GM21529 (cell line): Measurements from ENCODE around the gene CAPN13.

Experiments
- ATAC-seq: cut with Tn5 transposase; IDR thresholded peaks from one replicate; pipeline ENCODE4 v1.9.1; 2021; ENCODE audit not compliant: unreplicated experiment

CAPN13 gene

DNA sequence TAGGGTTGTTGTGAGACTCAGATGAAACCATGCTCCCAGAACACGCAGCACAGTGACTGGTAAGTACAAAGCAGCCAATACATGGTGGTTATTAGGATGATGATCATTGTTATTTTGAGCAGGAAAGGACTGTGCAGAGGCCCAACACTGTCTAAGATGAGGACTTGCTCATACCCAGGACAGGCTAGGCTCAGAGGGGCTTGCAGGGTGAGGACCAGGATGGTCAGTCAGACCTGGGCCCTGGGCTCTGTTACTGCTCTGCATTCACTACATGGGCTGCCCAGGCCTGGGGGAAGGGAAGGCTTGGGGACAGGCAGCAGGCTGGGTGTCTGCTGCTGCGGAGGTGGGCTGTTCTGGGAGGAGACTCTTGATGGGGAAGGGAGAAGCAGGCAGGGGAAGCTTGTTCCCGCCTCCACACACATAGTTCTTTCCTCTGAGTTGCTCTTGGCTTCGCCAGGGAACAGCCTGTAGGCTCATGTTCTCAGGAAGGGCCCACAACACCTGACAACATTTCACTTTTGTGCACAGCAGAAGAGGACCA is 17.5 kb downstream of the CAPN13 start:
- no peak for ATAC-seq

DNA sequence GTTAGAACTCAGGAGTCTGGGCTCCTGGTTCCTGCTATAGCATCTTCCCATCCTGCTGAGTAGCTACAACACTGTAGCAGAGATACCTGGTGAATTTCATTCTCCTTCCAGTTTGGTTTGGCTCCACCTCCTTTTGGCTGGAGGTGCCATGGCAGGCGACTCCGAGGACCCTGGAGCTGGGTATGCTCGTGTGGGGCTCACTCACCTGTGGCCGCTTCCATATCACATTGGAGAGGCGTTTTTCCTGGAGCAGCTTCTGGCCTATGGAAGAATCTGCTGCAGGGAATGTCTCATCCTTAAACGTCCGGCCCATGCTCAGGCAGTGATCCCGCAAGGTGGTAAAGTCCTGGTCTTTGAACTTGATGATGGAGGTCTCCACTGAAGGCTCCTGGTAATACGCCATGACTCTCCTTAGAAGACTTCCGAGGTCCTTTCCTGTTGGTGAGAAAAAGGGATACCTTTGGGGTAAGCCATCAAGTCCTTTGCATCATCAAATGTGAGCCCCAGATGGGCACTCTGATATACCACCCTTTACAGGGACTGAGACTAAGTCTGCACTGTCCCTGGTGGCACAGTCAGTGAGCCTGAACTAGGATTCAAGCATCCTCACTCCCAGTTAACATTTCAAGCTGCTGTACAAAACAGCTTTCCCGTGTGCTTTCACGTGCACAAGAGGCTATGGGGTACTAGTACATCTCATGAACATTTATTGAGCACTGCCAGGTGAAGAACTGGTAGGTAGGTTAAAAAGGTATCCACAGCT is 20.1 kb downstream of the CAPN13 start:
- ATAC-seq = no peak

DNA sequence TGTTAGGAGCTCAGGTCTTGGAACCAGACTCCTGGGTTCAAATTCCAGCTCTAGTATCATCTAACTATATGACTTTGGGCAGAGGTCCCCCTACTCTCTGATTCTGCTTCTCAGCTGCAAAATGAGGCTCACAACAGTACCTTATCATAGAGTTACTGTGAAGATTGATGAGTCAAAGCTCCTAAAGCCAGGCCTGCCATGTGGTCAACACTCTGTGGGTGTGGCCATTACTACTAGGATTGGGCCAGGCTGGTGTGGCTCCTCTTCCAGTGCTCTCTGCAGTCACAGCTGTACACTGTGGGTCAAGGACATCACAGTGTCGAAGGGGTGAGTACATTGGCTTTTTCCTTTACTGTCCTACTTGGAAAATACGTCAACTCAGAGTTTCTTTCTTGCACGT is 22.6 kb downstream of the CAPN13 start:
- no peak for ATAC-seq

DNA sequence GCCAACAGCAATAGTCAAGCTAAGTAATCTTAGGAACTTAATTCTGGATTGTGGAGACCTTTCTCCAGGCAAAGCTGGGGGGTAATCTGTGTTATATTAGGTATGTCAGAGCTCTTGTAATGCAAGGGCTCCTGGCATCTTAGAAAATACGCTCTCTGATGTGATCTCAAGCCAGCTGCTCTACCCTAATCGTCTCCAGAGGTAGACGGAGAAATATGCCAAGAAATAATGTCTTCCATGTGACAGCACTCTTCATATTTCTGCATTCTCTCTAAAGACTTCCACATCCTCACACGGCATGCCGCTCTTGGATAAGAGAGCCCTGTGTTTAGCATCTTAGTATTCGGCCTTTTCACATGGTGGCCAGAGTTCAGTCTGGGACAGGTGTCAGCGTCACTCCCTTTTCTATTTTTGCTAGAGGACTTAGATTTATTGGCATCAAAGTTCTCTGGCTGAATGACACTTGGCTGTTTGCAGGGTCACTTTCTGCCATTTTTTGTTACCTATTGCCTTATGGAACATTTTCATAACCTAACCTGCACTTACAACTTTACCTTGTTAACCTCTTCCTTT is 25.2 kb downstream of the CAPN13 start:
- ATAC-seq = no peak

DNA sequence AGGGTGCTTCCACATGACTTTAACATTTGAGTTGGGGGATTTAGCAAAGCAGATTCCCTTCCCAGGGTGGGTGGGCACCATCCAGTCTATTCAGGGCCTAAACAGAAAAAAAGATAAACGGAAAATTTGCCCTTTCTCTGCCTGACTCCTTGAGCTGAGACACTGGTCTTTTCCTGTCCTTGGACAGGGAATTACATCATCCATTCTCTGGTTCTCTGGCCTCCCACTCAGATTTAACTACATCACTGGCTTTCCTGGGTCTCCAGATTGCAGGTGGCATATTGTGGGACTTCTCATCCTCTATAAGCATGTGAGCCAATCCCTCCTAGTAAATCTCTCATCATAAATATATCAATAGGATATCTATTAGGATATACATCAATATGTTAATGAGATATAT is 25.8 kb downstream of the CAPN13 start:
- ATAC-seq = no peak

DNA sequence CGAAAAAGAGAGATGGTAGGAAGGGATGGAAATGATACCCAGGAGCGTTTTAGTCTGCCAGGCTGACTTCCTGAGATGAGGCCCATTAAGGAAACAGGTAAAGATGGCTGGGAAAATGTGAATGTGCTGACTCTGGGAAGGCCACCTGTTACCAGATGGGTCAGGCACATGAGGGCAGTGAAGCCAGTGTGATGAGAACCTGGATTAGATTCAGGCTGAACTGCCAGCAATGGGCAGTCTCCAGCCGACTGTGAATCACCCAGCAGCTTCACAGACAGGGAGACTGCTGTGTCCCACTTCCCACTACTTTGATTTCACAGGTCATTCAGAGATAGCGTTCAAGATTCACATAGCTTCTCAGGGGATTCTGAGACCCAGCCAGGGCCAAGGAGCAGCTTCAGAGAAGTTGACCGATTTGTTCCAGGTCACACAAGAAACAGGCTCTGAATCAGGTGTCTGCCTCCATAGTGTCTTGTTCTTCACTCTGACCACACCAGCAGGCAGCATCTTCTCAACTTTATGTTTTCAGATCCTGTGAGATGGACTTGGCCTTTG is 26.4 kb downstream of the CAPN13 start:
- ATAC-seq = no peak

DNA sequence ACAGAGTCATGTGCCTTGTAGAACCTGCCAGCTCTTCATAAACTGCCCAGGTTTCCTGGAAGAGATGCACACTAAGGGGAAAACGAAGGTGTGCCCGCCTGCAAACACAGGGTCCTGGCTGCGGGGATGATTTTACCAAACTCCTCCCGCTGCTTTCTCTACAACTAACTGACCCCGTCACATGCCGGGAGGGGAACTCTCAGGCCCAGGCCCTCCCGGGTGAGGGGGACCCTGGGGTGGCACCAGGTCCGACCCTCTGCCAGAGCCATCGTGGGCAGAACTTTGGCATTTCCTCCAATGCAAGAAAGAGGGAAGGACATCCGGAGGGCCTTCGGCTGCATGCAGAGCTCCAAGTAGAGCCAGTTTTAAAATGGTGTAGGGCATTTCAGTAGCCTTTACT is 28.6 kb downstream of the CAPN13 start:
- ATAC-seq = no peak

DNA sequence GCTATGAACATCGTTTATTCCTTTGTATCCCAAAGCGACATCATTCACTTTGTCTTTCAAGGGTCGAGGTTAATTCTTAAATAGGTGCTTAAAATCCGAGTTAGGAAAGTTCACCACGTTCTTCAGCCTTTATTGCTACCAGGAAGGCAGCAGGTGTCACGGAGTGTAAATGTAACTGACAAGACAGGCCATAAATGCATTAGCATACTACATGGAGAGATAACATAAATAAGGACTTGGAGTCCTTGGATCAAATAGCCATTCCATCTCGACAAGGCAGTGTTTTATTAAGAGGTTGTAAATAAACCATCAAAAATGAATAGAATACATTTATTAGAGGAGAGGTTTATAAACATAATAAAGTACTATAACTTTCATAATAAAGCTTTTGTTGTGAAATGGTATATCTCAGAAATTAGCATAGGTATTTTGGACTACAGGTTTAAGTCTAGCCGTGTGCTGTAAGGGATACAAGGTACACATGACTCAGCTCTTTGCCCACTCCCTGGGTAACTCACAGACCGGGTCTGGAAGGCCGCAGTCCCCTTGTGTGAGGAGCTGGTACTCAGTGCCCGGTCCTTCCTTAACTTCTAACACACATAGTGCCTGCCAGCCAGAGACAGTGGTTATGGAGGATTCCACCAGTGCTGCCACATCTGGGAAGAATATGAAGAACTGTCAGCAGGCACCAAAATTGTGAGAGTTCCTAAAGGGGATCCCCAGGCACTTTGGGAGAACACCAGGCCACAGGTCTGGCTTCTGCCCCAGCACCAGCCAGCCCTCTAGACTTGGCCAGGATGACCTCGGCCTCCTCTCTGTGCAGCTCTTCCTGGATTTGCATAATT is 29.4 kb downstream of the CAPN13 start:
- no peak for ATAC-seq

DNA sequence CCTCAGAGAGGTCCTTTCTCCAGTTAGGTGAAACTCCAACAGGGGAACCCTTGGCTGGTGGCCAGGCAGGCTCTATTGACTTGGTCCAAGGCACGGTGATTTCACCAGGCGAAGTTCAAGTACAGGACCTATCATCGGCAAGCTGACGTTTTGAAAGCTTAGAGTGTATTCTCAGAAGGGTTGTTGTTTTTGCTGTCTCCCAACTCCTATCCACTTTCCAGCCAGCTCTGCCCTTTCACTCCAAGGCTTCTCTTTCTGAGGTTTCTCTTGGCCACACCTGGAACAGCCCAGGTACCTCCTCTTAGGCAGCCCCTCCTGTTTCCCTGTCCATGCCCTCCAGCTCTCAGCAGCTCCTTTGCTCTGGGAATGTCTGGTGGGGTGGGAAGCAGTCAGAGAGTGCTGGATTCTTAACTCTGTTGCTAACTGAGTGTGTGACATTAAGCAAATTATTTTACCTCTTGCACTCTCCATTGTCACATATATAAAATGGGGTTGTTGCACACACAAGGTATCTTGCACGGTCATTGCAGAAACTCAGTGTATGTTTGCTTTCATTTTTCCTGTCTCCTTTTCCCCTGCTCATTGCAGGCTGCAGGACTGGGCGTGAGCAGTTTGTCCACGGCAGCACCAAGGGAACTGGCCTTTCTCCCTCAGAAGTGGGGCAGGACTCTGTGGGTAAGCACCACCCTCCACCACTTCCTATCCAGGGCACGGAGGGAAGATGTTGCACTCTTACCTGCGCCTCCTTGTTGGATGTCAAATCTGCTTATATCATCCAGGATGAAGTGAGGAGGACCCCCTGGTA is 30.2 kb downstream of the CAPN13 start:
- no peak for ATAC-seq

DNA sequence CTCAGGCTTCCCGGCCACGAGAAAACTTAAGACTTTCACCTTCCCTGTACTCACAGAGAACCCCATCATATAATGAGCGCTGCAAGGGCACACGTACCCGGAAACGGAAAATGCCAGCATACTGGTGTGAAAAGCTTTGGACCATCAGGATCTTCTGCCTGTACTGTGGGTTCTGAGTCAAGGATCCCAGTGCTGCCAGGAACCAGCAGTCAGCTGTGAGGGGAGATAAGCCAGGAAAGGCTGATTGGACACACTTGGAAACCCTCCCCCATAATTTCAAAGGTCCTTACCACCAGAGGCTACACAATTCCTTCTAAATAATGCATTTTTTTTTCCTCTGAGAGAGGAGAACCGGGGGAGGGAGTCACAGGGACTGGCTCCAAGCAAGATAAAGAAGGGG is 31.4 kb downstream of the CAPN13 start:
- ATAC-seq = no peak

DNA sequence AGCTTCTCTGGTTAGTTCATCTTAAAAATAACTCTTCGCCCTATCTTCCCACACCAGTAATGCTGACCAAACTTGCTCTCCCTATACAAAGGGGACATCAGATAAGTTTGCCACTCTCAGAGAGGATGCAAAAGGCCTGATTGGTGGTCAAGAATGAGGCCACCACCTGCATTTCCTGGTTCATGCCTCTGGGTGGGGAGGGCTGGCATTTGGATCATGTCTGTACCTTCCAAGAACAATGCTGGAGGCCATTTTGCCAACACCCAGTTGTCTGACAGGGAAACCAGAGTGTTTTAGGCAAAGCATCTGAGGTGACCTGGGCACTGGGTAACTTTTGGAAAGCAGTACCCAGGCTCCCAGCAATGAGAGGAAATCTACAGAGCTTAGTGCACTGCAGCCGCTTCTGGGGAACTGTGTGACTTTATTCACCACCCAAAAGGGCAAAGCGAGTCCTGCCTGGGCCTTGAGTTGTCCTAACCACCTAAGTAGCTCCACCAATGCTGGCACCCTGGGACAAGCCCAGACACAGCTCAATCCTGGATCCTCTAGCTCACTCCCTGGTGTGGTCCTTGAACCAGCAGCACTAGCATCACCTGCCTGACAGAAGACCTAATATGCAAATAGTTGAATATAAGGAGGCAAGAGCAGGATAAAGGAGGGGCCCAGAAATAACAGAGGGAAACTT is 35.1 kb downstream of the CAPN13 start:
- no peak for ATAC-seq

DNA sequence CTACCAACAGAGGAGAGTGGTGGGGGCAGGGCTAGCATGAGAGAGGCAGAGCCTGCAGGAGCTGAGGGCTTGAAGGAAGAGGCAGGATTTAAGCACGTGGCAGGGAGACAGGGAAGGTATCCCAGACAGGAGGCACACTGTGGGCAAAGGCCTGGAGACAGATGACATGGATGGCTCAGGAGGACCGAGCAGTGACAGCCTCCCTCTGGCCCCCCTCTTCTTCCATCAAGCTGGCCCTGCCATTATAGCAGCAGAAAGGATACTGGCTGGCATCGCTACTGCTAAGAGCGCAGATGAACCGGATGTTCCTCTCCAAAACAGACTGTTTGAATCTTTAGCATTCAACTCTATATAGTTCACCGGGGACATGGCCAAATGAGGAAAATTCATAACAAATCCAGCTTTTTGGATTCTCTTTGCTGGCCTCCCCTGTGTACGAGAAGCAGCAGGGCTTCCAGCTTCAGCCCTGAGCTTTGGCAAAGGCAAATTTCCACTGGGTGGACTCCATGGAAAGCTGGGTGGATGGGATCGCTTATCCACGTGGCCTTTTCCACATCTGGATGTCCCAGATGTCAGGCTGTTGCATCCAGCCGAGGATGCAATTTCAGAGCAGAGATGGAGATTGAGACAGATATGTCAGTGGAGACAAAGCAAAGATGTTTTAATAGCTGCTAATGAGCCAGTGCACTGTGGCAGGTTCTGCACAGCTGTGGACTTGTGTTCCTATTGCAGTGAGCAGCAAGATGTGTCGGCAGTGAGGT is 36.2 kb downstream of the CAPN13 start:
- ATAC-seq = no peak

DNA sequence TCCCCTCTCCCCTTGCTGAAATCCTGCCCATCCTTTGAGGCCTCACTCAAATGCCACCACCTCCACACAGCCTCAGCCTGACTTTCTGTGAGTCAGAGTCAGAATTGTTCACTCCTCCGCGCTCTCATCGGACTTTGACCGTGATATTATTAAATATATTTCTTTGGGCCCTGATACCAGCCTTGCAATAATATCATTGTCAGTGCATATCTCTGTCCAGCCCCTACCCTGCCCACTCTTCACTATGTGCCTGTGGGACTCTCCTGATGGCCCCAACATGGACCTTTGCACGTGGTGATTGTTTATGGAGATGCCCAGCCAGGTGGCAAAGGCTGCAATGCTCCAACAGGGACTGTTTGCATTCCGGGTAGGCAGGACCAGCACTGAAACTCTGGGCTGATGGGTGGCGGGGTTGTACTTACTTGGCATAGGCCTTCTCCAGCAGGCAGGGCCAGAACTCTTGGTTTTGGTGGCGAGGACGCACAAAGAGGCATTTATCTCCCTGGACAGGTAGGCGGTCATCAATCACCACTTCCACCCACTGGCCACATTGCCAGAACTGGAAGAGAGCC is 37.3 kb downstream of the CAPN13 start:
- no peak for ATAC-seq

DNA sequence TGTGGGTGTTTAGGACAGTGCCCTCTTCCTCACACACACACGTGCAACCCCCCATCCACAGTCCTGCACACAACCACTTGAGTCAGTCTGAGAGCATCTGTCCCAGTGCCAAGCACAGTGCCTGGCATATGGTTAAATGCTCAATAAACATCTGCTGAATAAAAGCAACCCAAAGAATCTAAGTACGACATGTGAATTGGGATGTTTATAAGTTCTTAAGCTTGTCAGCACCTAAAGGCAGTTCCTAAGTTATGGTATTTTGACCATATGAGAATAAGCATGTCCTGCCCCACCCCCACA is 37.8 kb downstream of the CAPN13 start:
- ATAC-seq = no peak

DNA sequence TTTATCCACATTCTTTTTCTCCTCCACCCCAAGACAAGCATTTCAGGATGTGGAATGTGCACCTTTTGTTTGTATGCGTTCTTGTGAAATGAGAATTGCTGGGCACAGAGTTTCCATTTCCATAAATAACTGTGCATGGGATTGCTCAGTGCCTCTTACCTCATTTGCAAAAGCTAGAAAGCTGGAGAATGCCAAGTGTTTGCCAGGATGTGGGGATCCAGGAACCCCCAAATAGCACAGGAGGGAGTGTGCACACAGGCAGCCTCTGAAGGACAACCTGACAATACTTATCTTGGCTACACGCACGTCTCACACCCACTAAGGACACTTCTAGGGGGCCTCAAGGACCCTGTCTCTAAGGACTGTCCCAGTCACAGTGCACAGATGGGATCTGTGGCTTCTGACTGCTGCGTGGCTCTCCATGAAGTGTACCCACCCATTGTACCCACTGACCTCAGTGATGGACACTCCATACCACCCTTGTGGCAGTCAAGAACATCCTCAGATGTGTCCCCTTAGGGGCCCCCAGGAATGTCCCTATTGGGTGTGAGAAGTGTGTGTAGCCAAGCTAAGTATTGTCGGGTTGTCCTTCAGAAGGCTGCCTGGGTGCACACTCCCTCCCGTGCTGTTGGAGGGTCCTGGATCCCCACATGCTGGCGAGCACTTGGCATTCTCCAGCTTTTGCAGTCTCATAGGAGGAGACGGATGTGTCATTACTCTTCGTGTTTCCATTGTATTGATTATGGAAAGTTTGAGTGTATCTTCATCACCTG is 38.4 kb downstream of the CAPN13 start:
- no peak for ATAC-seq

DNA sequence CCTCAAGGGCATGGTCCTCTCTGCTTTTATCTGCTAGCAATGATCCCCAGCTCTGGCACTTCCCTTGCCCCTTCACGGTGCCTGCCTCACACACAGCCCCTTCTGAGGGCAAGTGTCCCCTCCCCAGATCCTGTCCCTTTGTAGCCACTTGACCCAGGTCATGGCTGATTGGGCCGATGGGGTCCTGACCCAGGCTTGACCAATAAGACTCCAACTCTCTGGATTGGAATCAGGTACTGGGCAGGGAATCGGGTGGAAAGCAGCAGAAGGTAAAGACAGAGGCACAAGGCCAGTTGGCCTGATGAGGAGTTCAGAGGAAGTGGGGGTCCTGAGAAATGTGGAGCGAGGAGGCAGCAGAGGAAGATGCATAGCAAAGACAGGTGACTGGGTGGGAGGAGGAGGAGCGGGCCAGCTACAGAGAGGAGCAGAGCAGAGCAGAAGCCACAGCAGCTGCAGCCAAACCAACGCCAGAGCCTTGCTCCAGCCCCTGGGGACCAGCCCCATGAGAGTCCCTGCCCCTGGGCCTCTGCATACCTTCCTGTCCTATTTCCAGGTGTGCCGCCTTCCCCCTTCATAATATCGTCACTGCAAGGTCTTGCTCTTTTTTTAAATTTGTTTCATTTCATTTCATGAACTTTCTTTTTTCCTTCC is 39.1 kb downstream of the CAPN13 start:
- no peak for ATAC-seq

DNA sequence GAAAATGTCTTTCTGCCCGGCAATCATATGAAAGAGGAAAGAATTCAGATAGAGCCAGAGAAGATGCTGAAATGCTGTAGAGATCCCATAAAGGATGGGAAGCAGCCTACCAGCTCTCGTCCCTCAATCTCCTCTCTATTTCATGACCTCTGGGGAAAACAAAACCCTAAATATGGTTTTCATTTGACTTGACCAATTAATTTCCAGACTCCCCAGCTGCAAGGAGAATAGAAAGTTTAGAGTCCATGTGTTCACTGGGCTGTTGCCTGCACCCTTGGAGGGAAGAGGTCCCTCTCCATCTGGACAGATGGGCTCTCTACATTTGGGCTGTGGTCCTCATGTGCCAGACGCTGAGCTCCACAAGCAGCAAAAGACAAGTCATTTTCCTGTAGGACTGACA is 40.6 kb downstream of the CAPN13 start:
- ATAC-seq = no peak

DNA sequence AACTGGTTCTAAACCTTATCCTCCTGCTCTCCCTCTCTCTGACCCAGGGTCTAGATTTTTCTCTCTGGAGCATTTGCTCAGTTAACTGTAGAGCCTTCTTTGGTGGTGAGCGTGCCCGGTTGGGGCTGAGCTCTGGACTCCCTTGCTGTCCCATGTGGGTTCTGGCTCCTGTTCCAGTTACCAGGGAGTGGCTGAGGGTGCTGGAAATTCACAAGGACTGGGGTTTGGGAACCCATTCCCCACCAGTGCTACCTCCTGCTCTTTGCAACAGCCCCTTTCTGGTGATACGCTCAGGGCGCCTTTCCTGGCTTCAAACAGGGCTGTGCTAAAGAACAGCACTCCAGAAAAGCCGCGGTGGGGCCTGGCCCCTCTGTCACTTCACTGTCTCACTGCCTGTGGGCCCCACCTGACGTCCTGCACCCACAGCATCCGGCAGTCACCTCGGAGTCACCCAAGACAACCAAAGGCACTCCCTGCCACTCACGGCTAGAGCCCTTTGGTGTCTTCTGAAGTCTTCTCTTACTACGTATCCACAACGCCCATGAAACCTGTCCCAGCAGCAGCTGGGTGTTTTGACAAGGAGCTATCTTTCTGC is 41.3 kb downstream of the CAPN13 start:
- no peak for ATAC-seq
